Thyroid gland (tissue), 4 donors: ENCODE measurements around the gene SLC39A10.

Experiments used
- POLR2A ChIP-seq, 2 donors: fragments of 450-650 bp; IDR thresholded peaks; one replicate each; pipeline ENCODE4 v1.6.1; 2017; ENCODE audit warnings: antibody characterized with exemption in 2 of 2, mild to moderate bottlenecking in 2 of 2, moderate library complexity in 1 of 2
- TF ChIP-seq, protein P1 (sequence below), 6 experiments: fragments of 200-600 bp in 3 of 6; fragments of 450-650 bp in 3 of 6; sonication (generic) in 3 of 6; IDR thresholded peaks; one replicate each; pipeline ENCODE4 v1.5.1; 2016 to 2019; ENCODE audit warnings: antibody characterized with exemption in 6 of 6, mild to moderate bottlenecking in 2 of 6, inconsistent platforms in 1 of 6, moderate library complexity in 1 of 6

DNA sequence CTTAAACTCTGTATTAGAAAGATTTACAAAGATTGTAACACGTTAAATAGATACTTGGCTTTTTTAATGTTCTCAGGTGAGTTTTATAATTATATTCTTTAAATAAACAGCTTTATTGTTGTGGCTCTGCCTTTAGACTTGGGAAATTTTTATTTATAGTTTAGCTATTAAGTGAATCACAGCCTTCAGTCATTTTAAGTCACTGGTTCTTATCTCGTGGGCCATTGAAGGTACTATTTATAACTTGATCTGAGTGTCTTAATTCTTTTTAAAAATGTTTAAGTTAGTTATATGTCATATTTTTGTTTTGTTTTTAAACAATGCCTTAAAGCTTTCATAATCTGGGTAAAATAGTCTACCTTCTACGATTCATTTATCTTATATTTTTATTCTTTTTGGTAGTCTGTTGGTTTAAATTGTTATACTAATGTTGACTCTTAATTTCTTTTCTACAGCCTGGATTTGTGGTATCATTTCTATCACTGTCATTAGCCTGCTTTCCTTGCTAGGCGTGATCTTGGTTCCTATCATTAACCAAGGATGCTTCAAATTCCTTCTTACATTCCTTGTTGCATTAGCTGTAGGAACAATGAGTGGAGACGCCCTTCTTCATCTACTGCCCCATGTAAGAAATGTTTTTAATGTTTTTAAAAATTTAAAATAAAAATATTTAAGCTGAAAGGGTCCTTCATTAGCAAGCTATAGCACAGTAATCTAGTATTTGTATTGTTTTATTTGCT lies 49.3 kb downstream of the SLC39A10 start:
- TF ChIP-seq, protein P1, sequence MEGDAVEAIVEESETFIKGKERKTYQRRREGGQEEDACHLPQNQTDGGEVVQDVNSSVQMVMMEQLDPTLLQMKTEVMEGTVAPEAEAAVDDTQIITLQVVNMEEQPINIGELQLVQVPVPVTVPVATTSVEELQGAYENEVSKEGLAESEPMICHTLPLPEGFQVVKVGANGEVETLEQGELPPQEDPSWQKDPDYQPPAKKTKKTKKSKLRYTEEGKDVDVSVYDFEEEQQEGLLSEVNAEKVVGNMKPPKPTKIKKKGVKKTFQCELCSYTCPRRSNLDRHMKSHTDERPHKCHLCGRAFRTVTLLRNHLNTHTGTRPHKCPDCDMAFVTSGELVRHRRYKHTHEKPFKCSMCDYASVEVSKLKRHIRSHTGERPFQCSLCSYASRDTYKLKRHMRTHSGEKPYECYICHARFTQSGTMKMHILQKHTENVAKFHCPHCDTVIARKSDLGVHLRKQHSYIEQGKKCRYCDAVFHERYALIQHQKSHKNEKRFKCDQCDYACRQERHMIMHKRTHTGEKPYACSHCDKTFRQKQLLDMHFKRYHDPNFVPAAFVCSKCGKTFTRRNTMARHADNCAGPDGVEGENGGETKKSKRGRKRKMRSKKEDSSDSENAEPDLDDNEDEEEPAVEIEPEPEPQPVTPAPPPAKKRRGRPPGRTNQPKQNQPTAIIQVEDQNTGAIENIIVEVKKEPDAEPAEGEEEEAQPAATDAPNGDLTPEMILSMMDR (IDR thresholded peaks at IDR 0.05), result no peak
- TF ChIP-seq POLR2A (IDR thresholded peaks at IDR 0.05), result no peak
